ENCODE results near the gene KLHDC4.

- TF ChIP-seq EZH2 (IDR thresholded peaks at IDR 0.05; ENCODE audit: low read depth, unreplicated experiment) (no peak), CTCF (conservative IDR thresholded peaks at IDR 0.05; ENCODE audit: low read depth in 2 of 2) (no peak), POLR2AphosphoS5 (IDR thresholded peaks at IDR 0.05; ENCODE audit: low read depth) (no peak), EZH2phosphoT487 (IDR thresholded peaks at IDR 0.05; ENCODE audit: unreplicated experiment) (no peak), REST (IDR thresholded peaks at IDR 0.05; ENCODE audit: unreplicated experiment) (no peak), ZNF114 (CRISPR knock-in tag; IDR thresholded peaks at IDR 0.05) (no peak), STAT1 (IDR thresholded peaks at IDR 0.05; ENCODE audit: unreplicated experiment) (no peak), CREB1 (CRISPR knock-in tag; IDR thresholded peaks at IDR 0.05; ENCODE audit: low read depth) (no peak), ZNF331 (CRISPR knock-in tag; IDR thresholded peaks at IDR 0.05; ENCODE audit: low read depth) (no peak), NANOG (IDR thresholded peaks at IDR 0.05; ENCODE audit: borderline replicate concordance) (no peak), JUNB (IDR thresholded peaks at IDR 0.05; ENCODE audit: unreplicated experiment) (no peak), ETS1 (IDR thresholded peaks at IDR 0.05) (no peak), ZNF462 (CRISPR knock-in tag; IDR thresholded peaks at IDR 0.05) (no peak)
These were observed 78.5 kb downstream of the KLHDC4 start for GRCh38 chr16:87687126-87687910.

Measured in GM23338 (cell line).